LNCAP (cell line): ENCODE measurements around the gene MRPL10.

Experiments used
- CTCF ChIP-seq: fragments of 450-650 bp; IDR thresholded peaks from 2 replicates; pipeline ENCODE4 v1.5.1; 2017; ENCODE audit warnings: mild to moderate bottlenecking

MRPL10 gene

GRCh38 chr17:47840001-47840741 is 8.8 kb upstream of the MRPL10 start:
- TF ChIP-seq CTCF: no peak

- no peak for TF ChIP-seq CTCF
Observed at GRCh38 chr17:47839071-47839470, 7.7 kb upstream of the MRPL10 start.

GRCh38 chr17:47838636-47839035 is 7.3 kb upstream of the MRPL10 start:
- no peak for TF ChIP-seq CTCF

GRCh38 chr17:47837401-47838039 is 6.2 kb upstream of the MRPL10 start:
- TF ChIP-seq CTCF: no peak

- TF ChIP-seq CTCF: no peak
Observed at GRCh38 chr17:47836601-47837000, 5.3 kb upstream of the MRPL10 start.

- TF ChIP-seq CTCF: no peak
Observed at GRCh38 chr17:47834756-47835155, 3.4 kb upstream of the MRPL10 start.

GRCh38 chr17:47831934-47832327 is 590 bp upstream of the MRPL10 start:
- no peak for TF ChIP-seq CTCF
